Keratinocyte (primary cell): Measurements from ENCODE around the gene AIFM3. TPM values are rescaled to one million over a fixed set of nuclear protein-coding genes. Genes with fewer than 3 reads are reported as not detected.

Experiments used
- DNase-seq: peaks from one replicate; pipeline ENCODE4 v3.0.0-alpha.2; 2011; ENCODE audit warnings: low read depth, missing footprints, low spot score
- FAIRE-seq: peaks from 2 replicates; lab custom pipeline; 2011; peaks lifted over from hg19 to GRCh38; lab: Jason Lieb, UNC
- H2AFZ ChIP-seq: 2 replicates; pipeline ENCODE4 v1.6.0; 2012; ENCODE audit warnings: low read length, control low read depth, inconsistent platforms; ENCODE audit not compliant: control insufficient read depth
- H3K27ac ChIP-seq: 2 replicates; pipeline ENCODE4 v1.5.1; 2011; ENCODE audit warnings: low read length; ENCODE audit not compliant: control insufficient read depth, insufficient read depth
- H3K27me3 ChIP-seq: 3 replicates; pipeline ENCODE4 v1.6.0; 2011; ENCODE audit warnings: low read length; ENCODE audit not compliant: control insufficient read depth, insufficient read depth; ENCODE audit errors: extremely low read depth
- H3K36me3 ChIP-seq, 2 experiments: 2 replicates in 1 of 2; 3 replicates in 1 of 2; pipeline ENCODE4 v1.5.1; 2011; ENCODE audit warnings: low read length in 2 of 2, mild to moderate bottlenecking in 1 of 2; ENCODE audit not compliant: control insufficient read depth in 2 of 2, insufficient read depth in 2 of 2; ENCODE audit errors: extremely low read depth in 1 of 2
- H3K4me1 ChIP-seq: 3 replicates; pipeline ENCODE4 v1.5.1; 2011; ENCODE audit warnings: low read length; ENCODE audit not compliant: control insufficient read depth, insufficient read depth; ENCODE audit errors: extremely low read depth
- H3K4me2 ChIP-seq: 3 replicates; pipeline ENCODE4 v1.6.0; 2011; ENCODE audit warnings: low read depth, low read length; ENCODE audit not compliant: control insufficient read depth, insufficient read depth; ENCODE audit errors: extremely low read depth
- H3K4me3 ChIP-seq, 3 experiments: fragments of 200-600 bp in 1 of 3; sonication (generic) in 1 of 3; 2 replicates in 2 of 3; 3 replicates in 1 of 3; pipeline ENCODE4 v1.5.1; 2011 to 2016; ENCODE audit warnings: low read length in 3 of 3, mild to moderate bottlenecking in 3 of 3, control low read depth in 2 of 3, inconsistent platforms in 1 of 3, low read depth in 1 of 3, mixed read lengths in 1 of 3, mixed run types in 1 of 3, moderate library complexity in 1 of 3; ENCODE audit not compliant: control insufficient read depth in 2 of 3, insufficient read depth in 2 of 3; ENCODE audit errors: extremely low read depth in 1 of 3
- H3K79me2 ChIP-seq: 2 replicates; pipeline ENCODE4 v1.6.0; 2012; ENCODE audit warnings: low read length; ENCODE audit not compliant: control insufficient read depth, insufficient read depth
- H3K9ac ChIP-seq: 3 replicates; pipeline ENCODE4 v1.6.0; 2011; ENCODE audit warnings: low read length; ENCODE audit not compliant: control insufficient read depth, insufficient read depth; ENCODE audit errors: extremely low read depth
- H3K9me1 ChIP-seq: 3 replicates; pipeline ENCODE4 v1.6.0; 2011; ENCODE audit warnings: low read length; ENCODE audit not compliant: control insufficient read depth, insufficient read depth; ENCODE audit errors: extremely low read depth
- H3K9me3 ChIP-seq: 2 replicates; pipeline ENCODE4 v1.5.1; 2012; ENCODE audit warnings: low read depth, low read length; ENCODE audit not compliant: control insufficient read depth
- H4K20me1 ChIP-seq: 3 replicates; pipeline ENCODE4 v1.6.0; 2011; ENCODE audit warnings: low read length; ENCODE audit not compliant: control insufficient read depth, insufficient read depth; ENCODE audit errors: extremely low read depth
- CTCF ChIP-seq, 3 experiments: IDR thresholded peaks in 1 of 3; conservative IDR thresholded peaks in 1 of 3; optimal IDR thresholded peaks in 1 of 3; 2 replicates in 2 of 3; 3 replicates in 1 of 3; pipeline versions ENCODE3 to v1.5.1; 2011; ENCODE audit warnings: low read length in 3 of 3, mild to moderate bottlenecking in 3 of 3, moderate library complexity in 2 of 3, control low read depth in 1 of 3, inconsistent platforms in 1 of 3; ENCODE audit not compliant: insufficient read depth in 2 of 3; ENCODE audit errors: extremely low read depth in 1 of 3
- EZH2 ChIP-seq: IDR thresholded peaks from one replicate; pipeline ENCODE4 v1.6.1; 2012; ENCODE audit warnings: inconsistent platforms, mild to moderate bottlenecking, low read length, moderate library complexity
- dilution Hi-C: fragments of 300-500 bp; cut with MboI; formaldehyde crosslinking; loops from one replicate; pipeline ENCODE4 v1.7.0; 2020; ENCODE audit warnings: low sequenced_read_pairs; ENCODE audit not compliant: extremely low pct_ligation_motif_present
- polyA plus RNA-seq, 5 experiments: library from polyadenylated mRNA; depleted of rRNA in 3 of 5; stranded (reverse) in 3 of 5; stranded (forward) in 1 of 5; unstranded in 1 of 5; fragments of >200 nt; gene quantifications; 1 replicate in 1 of 5; 2 replicates in 3 of 5; 3 replicates in 1 of 5; pipeline versions ENCODE4 v1.2.1 to v1.2.3, GENCODE V29; 2011 to 2012; ENCODE audit warnings: missing spikeins in 2 of 5, low read depth in 1 of 5, low replicate concordance in 1 of 5

Gene AIFM3
- polyA plus RNA-seq, 1 donor (not counting 4 experiments of a cell fraction or from before 2014, with no cell fraction given): 0.59 TPM

- Histone ChIP-seq H3K36me3 (peaks cover 2 to 6% of the 10 kb centered on the region in 2 experiments), H3K27me3 (no peaks in the 10 kb centered on the region), H4K20me1 (no peaks in the 10 kb centered on the region), H3K9me3 (peaks cover 7% of the 10 kb centered on the region), H3K4me1 (peaks cover 29% of the 10 kb centered on the region), H3K4me2 (peak overlapping the region; percentile 85), H3K79me2 (peaks cover 21% of the 10 kb centered on the region), H3K9me1 (no peaks in the 10 kb centered on the region), H2AFZ (peak overlapping the region; percentile 95), H3K27ac (no peak overlapping the region), H3K4me3 (peak overlapping the region in 1 of 3 experiments; percentile 66), H3K9ac (peak overlapping the region; percentile 59)
- FAIRE-seq: peak; percentile 61
- no peak for TF ChIP-seq CTCF (optimal IDR thresholded peaks at IDR 0.05 in 1 of 3, IDR thresholded peaks at IDR 0.05 in 1 of 3, conservative IDR thresholded peaks at IDR 0.05 in 1 of 3; ENCODE audit: extremely low read depth in 1 of 3, insufficient read depth in 2 of 3, low read length in 3 of 3)
- TF ChIP-seq EZH2: no peak
- dilution Hi-C loops: no loop called here
- peak; percentile 94 for DNase-seq
These were observed 12.3 kb downstream of the AIFM3 start for GRCh38 chr22:20979243-20979809.

GRCh38 chr22:20979940-20980453 is 12.9 kb downstream of the AIFM3 start:
- peak overlapping the region; percentile 59 for H3K9ac ChIP-seq
- H3K4me1 ChIP-seq: peaks cover 29% of the 10 kb centered on the region
- H3K27ac ChIP-seq: no peak overlapping the region
- dilution Hi-C loops: no loop called here
- H3K9me1 ChIP-seq: no peaks in the 10 kb centered on the region
- no peaks in the 10 kb centered on the region for H4K20me1 ChIP-seq
- no peaks in the 10 kb centered on the region for H3K27me3 ChIP-seq
- peak overlapping the region in 1 of 3 experiments; percentile 66 for H3K4me3 ChIP-seq
- no peak for FAIRE-seq
- H2AFZ ChIP-seq: peak overlapping the region; percentile 66
- H3K79me2 ChIP-seq: peaks cover 21% of the 10 kb centered on the region
- peak overlapping the region; percentile 85 for H3K4me2 ChIP-seq
- H3K9me3 ChIP-seq: peaks cover 7% of the 10 kb centered on the region
- DNase-seq: no peak
- TF ChIP-seq CTCF (optimal IDR thresholded peaks at IDR 0.05 in 1 of 3, IDR thresholded peaks at IDR 0.05 in 1 of 3, conservative IDR thresholded peaks at IDR 0.05 in 1 of 3; ENCODE audit: extremely low read depth in 1 of 3, insufficient read depth in 2 of 3, low read length in 3 of 3) (no peak), EZH2 (no peak)
- peaks cover 4 to 6% of the 10 kb centered on the region in 2 experiments for H3K36me3 ChIP-seq
